HCT116 (cell line): ENCODE results near the gene CD320.

Experiments used
- CBX3 ChIP-seq: IDR thresholded peaks from 2 replicates; pipeline ENCODE4 v1.6.1; 2012; ENCODE audit warnings: low read depth
- CEBPB ChIP-seq: IDR thresholded peaks from 2 replicates; pipeline ENCODE4 v1.6.1; 2012; ENCODE audit warnings: low read depth
- CTCF ChIP-seq, 3 experiments: fragments of 200-600 bp in 1 of 3; sonication (generic) in 1 of 3; IDR thresholded peaks in 2 of 3; conservative IDR thresholded peaks in 1 of 3; 2 replicates each; pipeline ENCODE4 v1.5.1; 2012 to 2017; ENCODE audit warnings: low read depth in 2 of 3, low read length in 2 of 3, antibody characterized with exemption in 1 of 3, borderline replicate concordance in 1 of 3, control low read depth in 1 of 3, mild to moderate bottlenecking in 1 of 3, mixed read lengths in 1 of 3, mixed run types in 1 of 3, moderate library complexity in 1 of 3; ENCODE audit not compliant: insufficient read depth in 1 of 3
- ELF1 ChIP-seq: IDR thresholded peaks from 2 replicates; pipeline ENCODE4 v1.6.1; 2012; ENCODE audit warnings: low read depth, borderline replicate concordance
- EZH2 ChIP-seq: fragments of 200-600 bp; sonication (generic); IDR thresholded peaks from 2 replicates; pipeline ENCODE4 v1.6.1; 2017; ENCODE audit warnings: antibody characterized with exemption, mixed run types
- FOSL1 ChIP-seq: IDR thresholded peaks from 2 replicates; pipeline ENCODE4 v1.6.1; 2012; ENCODE audit warnings: low read depth
- MAX ChIP-seq: IDR thresholded peaks from 2 replicates; pipeline ENCODE4 v1.6.1; 2012
- POLR2A ChIP-seq: IDR thresholded peaks from 2 replicates; pipeline ENCODE4 v1.7.0; 2011; ENCODE audit warnings: borderline replicate concordance; ENCODE audit not compliant: insufficient read depth, insufficient read length; ENCODE audit errors: extremely low read depth
- POLR2AphosphoS5 ChIP-seq: IDR thresholded peaks from 2 replicates; pipeline ENCODE4 v1.6.1; 2011; ENCODE audit warnings: mild to moderate bottlenecking, low read depth, low read length, moderate library complexity
- REST ChIP-seq: IDR thresholded peaks from 2 replicates; pipeline ENCODE4 v1.6.1; 2012; ENCODE audit warnings: low read depth
- SP1 ChIP-seq: IDR thresholded peaks from 2 replicates; pipeline ENCODE4 v1.6.1; 2012; ENCODE audit warnings: low read depth
- ZBTB33 ChIP-seq: IDR thresholded peaks from 2 replicates; pipeline ENCODE4 v1.6.1; 2011; ENCODE audit warnings: mild to moderate bottlenecking, low read length, moderate library complexity; ENCODE audit not compliant: insufficient replicate concordance; ENCODE audit errors: extremely low read depth

- TF ChIP-seq FOSL1 = no peak
- no peak for TF ChIP-seq POLR2A
- no peak for TF ChIP-seq CTCF (IDR thresholded peaks at IDR 0.05 in 2 of 3, conservative IDR thresholded peaks at IDR 0.05 in 1 of 3; ENCODE audit: borderline replicate concordance in 1 of 3, insufficient read depth in 1 of 3, low read depth in 2 of 3, low read length in 2 of 3)
- TF ChIP-seq CEBPB = no peak
- TF ChIP-seq POLR2AphosphoS5 = no peak
- TF ChIP-seq ELF1 = no peak
- TF ChIP-seq EZH2 = no peak
- TF ChIP-seq ZBTB33 = no peak
- no peak for TF ChIP-seq MAX
- TF ChIP-seq SP1 = no peak
- TF ChIP-seq REST = no peak
- TF ChIP-seq CBX3 = no peak
These were observed 29.6 kb upstream of the CD320 start for GRCh38 chr19:8337728-8338127.
